Adrenal gland (tissue), 12 donors: Measurements from ENCODE around the gene MED22. TPM values are rescaled to one million over a fixed set of nuclear protein-coding genes. Genes with fewer than 3 reads are reported as not detected.

Experiments used
- DNase-seq, 7 donors: peaks; one replicate each; pipeline ENCODE4 v3.0.0-alpha.2; 2019 to 2020
- H3K27ac ChIP-seq, 5 donors: fragments of 200-600 bp; sonication (generic) in 4 of 5; 1 replicate in 3 of 5; 2 replicates in 2 of 5; pipeline versions ENCODE4 v1.5.1 to v1.8.0; 2016 to 2020; ENCODE audit warnings: mild to moderate bottlenecking in 1 of 5
- H3K27me3 ChIP-seq: fragments of 200-600 bp; 2 replicates; pipeline ENCODE4 v1.8.0; 2021
- H3K36me3 ChIP-seq, 2 donors: fragments of 200-600 bp; replicated peaks in 1 of 2; 1 replicate in 1 of 2; 2 replicates in 1 of 2; pipeline versions ENCODE4 v1.5.1 to v1.8.0; 2018 to 2022
- H3K4me1 ChIP-seq, 2 donors: fragments of 200-600 bp; replicated peaks in 1 of 2; 1 replicate in 1 of 2; 2 replicates in 1 of 2; pipeline versions ENCODE4 v1.5.1 to v1.8.0; 2018 to 2021
- H3K4me3 ChIP-seq, 4 donors: fragments of 200-600 bp; sonication (generic) in 3 of 4; one replicate each; pipeline ENCODE4 v1.5.1; 2016 to 2018
- H3K9me3 ChIP-seq, 3 donors: fragments of 200-600 bp; sonication (generic) in 1 of 3; replicated peaks in 1 of 3; 1 replicate in 2 of 3; 2 replicates in 1 of 3; pipeline versions ENCODE4 v1.5.1 to v1.8.0; 2016 to 2021
- CTCF ChIP-seq, 6 experiments: fragments of 450-650 bp in 4 of 6; fragments of 200-600 bp in 2 of 6; sonication (generic) in 1 of 6; IDR thresholded peaks; 1 replicate in 5 of 6; 2 replicates in 1 of 6; pipeline versions ENCODE4 v1.5.1 to v1.8.0; 2016 to 2021; ENCODE audit warnings: antibody characterized with exemption in 6 of 6, mild to moderate bottlenecking in 2 of 6, moderate library complexity in 1 of 6
- POLR2A ChIP-seq, 2 donors: fragments of 450-650 bp; IDR thresholded peaks; one replicate each; pipeline ENCODE4 v1.6.1; 2017; ENCODE audit warnings: antibody characterized with exemption in 2 of 2, mild to moderate bottlenecking in 2 of 2, moderate library complexity in 1 of 2
- WGBS, 4 donors: extraction: QIAGEN DNeasy Blood & Tissue Kit in 2 of 4; methylation state at CpG; one replicate each; pipeline versions ENCODE4 v1.1.5 to v1.1.7; 2013 to 2017; 5-methylcytosine and 5-hydroxymethylcytosine counted together
- intact Hi-C, 2 donors: fragments of 100-400 bp; cut with DNase I; formaldehyde crosslinking; loops; one replicate each; pipeline versions ENCODE4 v1.14.1 to v1.15.0; 2022 to 2023
- polyA plus RNA-seq, 3 donors: library from polyadenylated mRNA; stranded (reverse); fragments of 200-250 nt in 2 of 3; fragments of 350-450 nt in 1 of 3; fragmentation: Illumina TruSeq in 1 of 3; extraction: RNeasy Lipid Tissue Mini Kit (QIAGEN cat#74804) in 1 of 3; gene quantifications; one replicate each; pipeline ENCODE4 v1.2.3, GENCODE V29; 2013 to 2014
- total RNA-seq, 9 donors: library from RNA; depleted of rRNA in 4 of 9; stranded (reverse); fragments of >200 nt in 4 of 9; fragments of 120-200 nt in 1 of 9; fragmentation: NEBNext Ultra II Directional in 1 of 9; extraction: Animal tissue kit (Norgen Biotek cat#: 25700) in 1 of 9; gene quantifications; one replicate each; pipeline versions ENCODE4 v1.1.0 to v1.2.4, GENCODE V29; 2013 to 2023
- donor health status: healthy with polysubstance abuse.
- donor health status: Bipolar disorder and iron deficiency.
- donor health status: DM: yes; HTN: yes; CAD: no.
- donor health status: DM: no; HTN: no; CAD: no.
- donor health status: DM: no; HTN: no; CAD: no.
- donor health status: DM: yes; HTN: yes; CAD: no.

MED22 gene
- total and polyA plus RNA-seq, 12 donors: 11.4 to 38.0 (median 28.5) TPM

DNA sequence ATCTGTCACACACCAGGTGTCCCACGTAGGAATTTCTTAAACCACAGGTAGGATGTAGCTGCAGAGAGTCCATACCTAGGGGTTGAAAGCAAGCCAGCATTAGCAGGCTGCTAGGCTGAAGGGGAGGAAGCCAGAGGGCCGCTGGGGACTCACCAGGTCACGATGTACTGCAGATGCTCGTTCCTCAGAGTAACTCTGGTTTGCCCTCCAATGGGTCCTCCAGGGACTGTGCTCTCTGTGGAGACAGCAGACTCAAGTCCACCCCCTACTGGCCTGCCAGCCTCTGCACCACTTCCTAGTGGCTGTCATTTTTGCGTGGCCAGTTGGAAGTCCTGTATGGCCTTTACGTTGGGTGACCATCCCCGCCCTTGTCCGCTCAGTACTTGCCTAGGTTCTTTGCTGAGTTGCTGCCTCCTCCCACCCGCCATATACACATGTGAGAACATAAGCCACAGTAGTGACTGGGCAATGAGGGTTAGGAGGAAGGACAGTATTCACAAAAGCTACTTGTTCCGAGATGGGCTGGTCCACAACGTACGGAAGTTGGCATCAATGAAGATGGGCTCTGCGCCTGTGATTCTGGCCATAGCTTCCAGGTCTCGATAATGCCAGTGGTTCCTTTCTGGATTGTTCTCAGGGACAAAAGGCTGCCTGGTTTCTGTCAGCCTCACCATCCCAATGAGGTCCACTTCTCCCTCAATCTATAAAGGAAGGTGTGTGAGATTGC lies 4.1 kb upstream of the MED22 start:
- 78 to 90% (median 79%) methylated on average over 13 to 14 of the region's 14 CpGs for WGBS, 4 donors
- Histone ChIP-seq H3K4me3 (no peak overlapping the region), H3K4me1 (peaks cover 18 to 31% of the 10 kb centered on the region in 2 donors), H3K27me3 (no peaks in the 10 kb centered on the region), H3K36me3 (peaks cover 0 to 44% of the 10 kb centered on the region in 2 donors), H3K27ac (peak overlapping the region in 1 of 5 donors; percentile 24), H3K9me3 (no peaks in the 10 kb centered on the region)
- DNase-seq: peak in 6 of 7 donors; percentile 48 to 76 (median 58)
- TF ChIP-seq CTCF (IDR thresholded peaks at IDR 0.05): peak; percentile 16 to 52 (median 40)
- TF ChIP-seq POLR2A (IDR thresholded peaks at IDR 0.05): no peak
- intact Hi-C loops: loop anchor here (10.0 kb wide), 1 partner anchor 133 kb away; no protein-coding TSS in a partner anchor

GRCh38 chr9:133351526-133351907 lies 3.6 kb upstream of the MED22 start:
- Histone ChIP-seq H3K9me3 (no peaks in the 10 kb centered on the region), H3K27ac (peak overlapping the region in 1 of 5 donors; percentile 24), H3K4me3 (no peak overlapping the region), H3K4me1 (peaks cover 15 to 33% of the 10 kb centered on the region in 2 donors), H3K27me3 (no peaks in the 10 kb centered on the region), H3K36me3 (peaks cover 0 to 44% of the 10 kb centered on the region in 2 donors)
- DNase-seq: no peak
- TF ChIP-seq CTCF (IDR thresholded peaks at IDR 0.05) (no peak), POLR2A (IDR thresholded peaks at IDR 0.05) (no peak)
- 87 to 94% (median 89%) methylated on average over 3 of the region's 3 CpGs for WGBS, 4 donors
- intact Hi-C loops: loop anchor here (10.0 kb wide), 1 partner anchor 133 kb away; no protein-coding TSS in a partner anchor

DNA sequence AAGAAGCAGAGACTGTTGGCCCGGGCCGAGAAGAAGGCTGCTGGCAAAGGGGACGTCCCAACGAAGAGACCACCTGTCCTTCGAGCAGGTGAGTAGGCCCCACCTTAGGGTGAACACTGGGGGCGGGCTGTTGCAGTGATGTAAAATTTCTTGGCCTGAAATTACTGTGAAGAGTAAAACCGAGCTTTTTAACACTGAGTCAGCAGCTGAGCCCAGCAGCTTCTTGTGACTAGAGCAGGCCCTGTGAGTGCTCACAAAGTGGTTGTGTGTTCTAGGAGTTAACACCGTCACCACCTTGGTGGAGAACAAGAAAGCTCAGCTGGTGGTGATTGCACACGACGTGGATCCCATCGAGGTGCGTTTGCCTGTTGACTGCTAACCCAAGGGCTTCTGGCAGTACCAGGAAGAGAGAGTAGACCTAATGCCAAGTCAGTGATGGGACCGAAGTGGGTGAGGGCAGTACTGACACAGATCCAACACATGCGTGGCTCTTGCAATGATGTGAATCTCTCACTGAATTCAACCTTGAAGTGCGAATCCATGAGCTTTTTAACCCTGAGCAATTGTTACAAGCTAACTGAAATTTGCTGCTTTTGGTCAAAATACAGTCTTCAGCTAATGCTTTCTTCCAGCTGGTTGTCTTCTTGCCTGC lies 2.2 kb upstream of the MED22 start:
- Histone ChIP-seq H3K4me3 (no peak overlapping the region), H3K27me3 (no peaks in the 10 kb centered on the region), H3K4me1 (peaks cover 14 to 31% of the 10 kb centered on the region in 2 donors), H3K27ac (peak overlapping the region in 3 of 5 donors; percentile 2 to 38 (median 26)), H3K36me3 (peaks cover 0 to 50% of the 10 kb centered on the region in 2 donors), H3K9me3 (no peaks in the 10 kb centered on the region)
- no peak for DNase-seq
- TF ChIP-seq CTCF (IDR thresholded peaks at IDR 0.05) (no peak), POLR2A (IDR thresholded peaks at IDR 0.05) (no peak)
- intact Hi-C loops: loop anchor here (10.0 kb wide), 1 partner anchor 135 kb away; no protein-coding TSS in a partner anchor
- 56 to 72% (median 61%) methylated on average over 14 to 15 of the region's 15 CpGs for WGBS, 4 donors
